Uterus (tissue), 4 donors: ENCODE data around the gene GTPBP2. TPM values are rescaled to one million over a fixed set of nuclear protein-coding genes. Genes with fewer than 3 reads are reported as not detected.

Experiments used
- DNase-seq, 2 donors: peaks; one replicate each; pipeline ENCODE4 v3.0.0-alpha.2; 2019 to 2020
- H3K27ac ChIP-seq, 2 donors: fragments of 200-600 bp; sonication (generic); 1 replicate in 1 of 2; 2 replicates in 1 of 2; pipeline ENCODE4 v1.5.1; 2016 to 2018
- H3K27me3 ChIP-seq, 2 donors: fragments of 200-600 bp; sonication (generic); one replicate each; pipeline ENCODE4 v1.5.1; 2018 to 2019; ENCODE audit warnings: control low read depth in 1 of 2
- H3K36me3 ChIP-seq, 2 donors: fragments of 200-600 bp; sonication (generic); one replicate each; pipeline ENCODE4 v1.5.1; 2019; ENCODE audit warnings: control low read depth in 1 of 2
- H3K4me1 ChIP-seq, 2 donors: fragments of 200-600 bp; sonication (generic); one replicate each; pipeline ENCODE4 v1.5.1; 2018 to 2019; ENCODE audit warnings: control low read depth in 1 of 2
- H3K4me3 ChIP-seq, 2 donors: fragments of 200-600 bp; sonication (generic); 1 replicate in 1 of 2; 2 replicates in 1 of 2; pipeline ENCODE4 v1.5.1; 2018 to 2019; ENCODE audit warnings: mild to moderate bottlenecking in 1 of 2
- H3K9me3 ChIP-seq, 2 donors: fragments of 200-600 bp; sonication (generic); one replicate each; pipeline ENCODE4 v1.5.1; 2019; ENCODE audit warnings: control low read depth in 1 of 2
- POLR2A ChIP-seq, 2 donors: fragments of 450-650 bp; IDR thresholded peaks; one replicate each; pipeline ENCODE4 v1.6.1; 2016; ENCODE audit warnings: antibody characterized with exemption in 2 of 2, mild to moderate bottlenecking in 1 of 2, moderate library complexity in 1 of 2
- intact Hi-C: fragments of 100-400 bp; cut with DNase I; formaldehyde crosslinking; loops from one replicate; pipeline ENCODE4 v1.15.1; 2023; ENCODE audit warnings: low total_unique reads
- total RNA-seq, 4 donors: library from RNA; depleted of rRNA in 3 of 4; stranded (reverse); fragments of >200 nt in 3 of 4; gene quantifications; one replicate each; pipeline versions ENCODE4 v1.1.0 to v1.2.4, GENCODE V29; 2014 to 2023
- TF ChIP-seq, protein P1 (sequence below), 4 experiments: fragments of 200-600 bp in 2 of 4; fragments of 450-650 bp in 2 of 4; sonication (generic) in 2 of 4; IDR thresholded peaks; one replicate each; pipeline ENCODE4 v1.5.1; 2016 to 2019; ENCODE audit warnings: antibody characterized with exemption in 4 of 4, mild to moderate bottlenecking in 2 of 4, moderate library complexity in 1 of 4
- donor health status: DM: yes; HTN: yes; CAD: no.

Gene GTPBP2
- total RNA-seq, 4 donors from 2014 or later = 17.9 to 67.6 (median 40.2) TPM

DNA sequence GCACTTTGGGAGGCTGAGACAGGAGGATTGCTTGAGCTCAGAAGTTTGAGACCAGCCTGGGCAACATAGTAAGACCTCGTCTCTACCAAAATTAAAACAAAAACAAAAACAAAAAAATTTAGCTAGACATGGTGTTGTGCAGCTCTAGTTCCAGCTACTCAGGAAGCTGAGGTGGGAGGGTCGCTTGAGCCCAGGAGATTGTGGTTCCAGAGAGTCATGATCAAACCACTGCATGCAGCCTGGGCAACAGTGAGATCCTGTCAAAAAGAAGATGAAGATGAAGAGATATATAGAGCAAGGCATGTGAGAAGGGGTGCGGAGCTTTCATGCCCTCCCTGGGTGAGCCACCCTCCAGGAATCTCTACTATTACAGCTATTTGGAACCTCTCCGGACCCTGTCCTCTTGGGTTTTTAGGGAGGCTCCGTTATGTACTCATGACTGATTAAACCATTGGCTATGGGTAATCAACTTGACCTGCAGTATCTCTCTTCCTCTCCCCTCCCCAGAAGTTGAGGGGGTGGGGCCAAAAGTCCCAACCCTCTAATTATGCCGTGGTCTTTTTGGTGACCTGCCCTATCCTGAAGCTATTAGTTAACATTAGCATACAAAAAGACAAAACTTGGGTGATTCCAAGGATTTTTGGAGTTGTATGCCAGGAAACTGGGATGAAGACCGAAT lies 44.0 kb downstream of the GTPBP2 start:
- TF ChIP-seq, protein P1, sequence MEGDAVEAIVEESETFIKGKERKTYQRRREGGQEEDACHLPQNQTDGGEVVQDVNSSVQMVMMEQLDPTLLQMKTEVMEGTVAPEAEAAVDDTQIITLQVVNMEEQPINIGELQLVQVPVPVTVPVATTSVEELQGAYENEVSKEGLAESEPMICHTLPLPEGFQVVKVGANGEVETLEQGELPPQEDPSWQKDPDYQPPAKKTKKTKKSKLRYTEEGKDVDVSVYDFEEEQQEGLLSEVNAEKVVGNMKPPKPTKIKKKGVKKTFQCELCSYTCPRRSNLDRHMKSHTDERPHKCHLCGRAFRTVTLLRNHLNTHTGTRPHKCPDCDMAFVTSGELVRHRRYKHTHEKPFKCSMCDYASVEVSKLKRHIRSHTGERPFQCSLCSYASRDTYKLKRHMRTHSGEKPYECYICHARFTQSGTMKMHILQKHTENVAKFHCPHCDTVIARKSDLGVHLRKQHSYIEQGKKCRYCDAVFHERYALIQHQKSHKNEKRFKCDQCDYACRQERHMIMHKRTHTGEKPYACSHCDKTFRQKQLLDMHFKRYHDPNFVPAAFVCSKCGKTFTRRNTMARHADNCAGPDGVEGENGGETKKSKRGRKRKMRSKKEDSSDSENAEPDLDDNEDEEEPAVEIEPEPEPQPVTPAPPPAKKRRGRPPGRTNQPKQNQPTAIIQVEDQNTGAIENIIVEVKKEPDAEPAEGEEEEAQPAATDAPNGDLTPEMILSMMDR (IDR thresholded peaks at IDR 0.05) = no peak
- TF ChIP-seq POLR2A (IDR thresholded peaks at IDR 0.05) = no peak
- Histone ChIP-seq H3K4me3 (no peak overlapping the region), H3K9me3 (no peaks in the 10 kb centered on the region), H3K4me1 (no peaks in the 10 kb centered on the region), H3K27me3 (no peaks in the 10 kb centered on the region), H3K36me3 (no peaks in the 10 kb centered on the region), H3K27ac (no peak overlapping the region)
- DNase-seq = no peak
- intact Hi-C loops = no loop called here

DNA sequence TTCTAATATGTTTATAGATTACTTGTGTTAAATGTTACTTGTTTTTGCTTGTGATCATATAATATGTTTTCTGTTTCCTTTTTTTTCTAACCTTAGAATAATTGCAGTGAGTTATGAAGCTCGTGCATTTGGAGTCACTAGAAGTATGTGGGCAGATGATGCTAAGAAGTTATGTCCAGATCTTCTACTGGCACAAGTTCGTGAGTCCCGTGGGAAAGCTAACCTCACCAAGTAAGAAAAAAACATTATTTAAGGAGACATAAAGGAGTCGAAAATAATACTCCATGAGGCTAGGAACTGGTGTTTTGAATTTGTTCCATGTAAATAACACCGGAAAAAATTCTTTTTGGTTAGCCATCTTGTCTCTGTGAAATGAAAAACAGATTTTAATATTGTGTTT lies 46.2 kb downstream of the GTPBP2 start:
- TF ChIP-seq, protein P1 (IDR thresholded peaks at IDR 0.05) = no peak
- TF ChIP-seq POLR2A (IDR thresholded peaks at IDR 0.05) = no peak
- no peak for DNase-seq
- Histone ChIP-seq H3K4me1 (no peaks in the 10 kb centered on the region), H3K4me3 (no peak overlapping the region), H3K36me3 (no peaks in the 10 kb centered on the region), H3K27ac (no peak overlapping the region), H3K9me3 (no peaks in the 10 kb centered on the region), H3K27me3 (no peaks in the 10 kb centered on the region)
- intact Hi-C loops = no loop called here

DNA sequence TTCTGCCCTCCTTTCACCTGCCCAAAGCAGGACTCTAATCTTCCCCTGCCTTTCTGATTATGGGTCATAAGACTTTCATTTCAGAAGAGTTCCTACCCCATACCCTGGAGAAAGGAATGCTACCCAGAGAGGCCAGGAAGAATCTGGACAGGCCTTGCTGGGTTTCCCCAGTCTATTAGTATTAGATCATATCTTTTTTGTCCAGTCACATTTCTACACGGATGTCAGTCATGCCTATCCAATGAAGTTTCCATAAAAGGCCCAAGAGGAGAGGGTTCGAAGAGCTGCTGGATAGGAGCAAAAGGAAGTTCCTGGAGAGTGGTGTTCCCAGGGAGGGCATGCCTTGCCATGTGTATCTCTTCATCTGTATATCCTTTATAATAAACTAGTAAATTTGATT lies 49.9 kb downstream of the GTPBP2 start:
- Histone ChIP-seq H3K27ac (no peak overlapping the region), H3K36me3 (no peaks in the 10 kb centered on the region), H3K27me3 (no peaks in the 10 kb centered on the region), H3K4me3 (no peak overlapping the region), H3K4me1 (peaks cover 0 to 6% of the 10 kb centered on the region in 2 donors), H3K9me3 (no peaks in the 10 kb centered on the region)
- intact Hi-C loops = no loop called here
- no peak for DNase-seq
- TF ChIP-seq, protein P1 (IDR thresholded peaks at IDR 0.05) = no peak
- no peak for TF ChIP-seq POLR2A (IDR thresholded peaks at IDR 0.05)

DNA sequence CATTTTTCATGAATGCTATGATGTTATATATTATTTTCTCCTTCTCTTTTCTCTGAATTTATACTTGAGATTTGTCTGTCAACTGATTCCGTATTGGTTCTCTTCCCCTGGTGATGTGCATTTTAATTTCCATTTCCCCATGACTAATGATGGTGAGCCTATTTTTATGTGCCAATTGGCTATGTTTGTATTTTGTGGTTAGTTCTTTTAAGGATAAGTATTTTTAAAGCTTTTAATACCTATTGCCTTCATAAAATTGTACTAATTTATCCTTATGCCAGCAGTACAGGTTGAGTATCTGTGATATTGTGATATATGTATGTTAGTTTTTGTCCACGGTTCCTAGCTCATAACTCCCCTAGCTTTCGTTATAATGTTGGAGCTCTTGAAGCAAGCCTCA lies 50.3 kb downstream of the GTPBP2 start:
- no peak for DNase-seq
- no peaks in the 10 kb centered on the region for H3K36me3 ChIP-seq
- no peak overlapping the region for H3K4me3 ChIP-seq
- H3K27ac ChIP-seq = no peak overlapping the region
- H3K27me3 ChIP-seq = no peaks in the 10 kb centered on the region
- H3K4me1 ChIP-seq = peaks cover 0 to 6% of the 10 kb centered on the region in 2 donors
- intact Hi-C loops = no loop called here
- H3K9me3 ChIP-seq = no peaks in the 10 kb centered on the region
- TF ChIP-seq POLR2A (IDR thresholded peaks at IDR 0.05) = no peak

DNA sequence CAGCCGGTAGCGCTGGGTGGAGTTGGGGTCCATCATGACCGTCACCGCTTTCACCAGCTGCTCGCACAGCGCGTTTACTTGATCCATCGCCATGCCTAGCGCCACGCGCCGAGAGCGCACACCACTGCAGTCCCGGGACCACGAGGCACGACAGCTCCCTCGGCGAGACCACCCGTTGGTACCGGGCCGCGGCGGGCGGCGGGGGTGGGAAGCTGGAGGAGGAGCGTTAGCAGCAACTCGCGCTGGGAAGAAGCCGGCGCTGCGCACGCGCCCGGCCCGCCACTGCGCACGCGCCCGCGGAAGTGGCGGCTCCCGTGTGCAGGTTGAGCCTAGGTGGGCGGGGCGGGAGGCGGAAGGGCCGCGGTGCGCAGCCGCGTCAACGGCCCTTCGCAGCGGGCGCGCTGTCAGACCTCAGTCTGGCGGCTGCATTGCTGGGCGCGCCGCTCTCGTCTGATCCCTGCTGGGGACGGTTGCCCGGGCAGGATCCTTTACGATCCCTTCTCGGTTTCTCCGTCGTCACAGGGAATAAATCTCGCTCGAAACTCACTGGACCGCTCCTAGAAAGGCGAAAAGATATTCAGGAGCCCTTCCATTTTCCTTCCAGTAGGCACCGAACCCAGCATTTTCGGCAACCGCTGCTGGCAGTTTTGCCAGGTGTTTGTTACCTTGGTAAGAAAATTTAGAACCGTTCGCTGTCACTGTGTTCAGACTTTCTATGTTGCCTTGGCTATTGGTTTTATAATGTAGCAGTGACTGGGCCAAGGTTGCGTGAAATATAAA lies 53.1 kb downstream of the GTPBP2 start, which contains the start of the genes POLH and XPO5:
Gene POLH, plus strand, starts transcription at position 414 of the 780 bp plus-strand sequence. CDS start 6,135 bp downstream, outside the sequence.
Gene XPO5, minus strand, starts transcription at position 267 of the 780 bp plus-strand sequence. Its CDS starts 174 bp downstream, at position 93.
- H3K9me3 ChIP-seq = no peaks in the 10 kb centered on the region
- H3K27me3 ChIP-seq = no peaks in the 10 kb centered on the region
- H3K4me3 ChIP-seq = peak within 1 kb of the TSS; percentile 79 to 89
- H3K36me3 ChIP-seq = no peaks in the 10 kb centered on the region
- peak within 1 kb of the TSS; percentile 63 to 70 for H3K27ac ChIP-seq
- TF ChIP-seq POLR2A (IDR thresholded peaks at IDR 0.05) = peak; percentile 92 to 93
- TF ChIP-seq, protein P1 (IDR thresholded peaks at IDR 0.05) = peak in 3 of 4 experiments; percentile 21 to 39 (median 21)
- peaks cover 0 to 6% of the 10 kb centered on the region in 2 donors for H3K4me1 ChIP-seq
- intact Hi-C loops = no loop called here
- DNase-seq = peak; percentile 84 to 91
